ENCODE results near the gene ALDH7A1.
"Not testable (repeated sequence)": the region's sequence is repeated elsewhere in the genome, so short reads cannot be mapped to it uniquely, and the experiment has no call there.

The ALDH7A1 gene

DNA sequence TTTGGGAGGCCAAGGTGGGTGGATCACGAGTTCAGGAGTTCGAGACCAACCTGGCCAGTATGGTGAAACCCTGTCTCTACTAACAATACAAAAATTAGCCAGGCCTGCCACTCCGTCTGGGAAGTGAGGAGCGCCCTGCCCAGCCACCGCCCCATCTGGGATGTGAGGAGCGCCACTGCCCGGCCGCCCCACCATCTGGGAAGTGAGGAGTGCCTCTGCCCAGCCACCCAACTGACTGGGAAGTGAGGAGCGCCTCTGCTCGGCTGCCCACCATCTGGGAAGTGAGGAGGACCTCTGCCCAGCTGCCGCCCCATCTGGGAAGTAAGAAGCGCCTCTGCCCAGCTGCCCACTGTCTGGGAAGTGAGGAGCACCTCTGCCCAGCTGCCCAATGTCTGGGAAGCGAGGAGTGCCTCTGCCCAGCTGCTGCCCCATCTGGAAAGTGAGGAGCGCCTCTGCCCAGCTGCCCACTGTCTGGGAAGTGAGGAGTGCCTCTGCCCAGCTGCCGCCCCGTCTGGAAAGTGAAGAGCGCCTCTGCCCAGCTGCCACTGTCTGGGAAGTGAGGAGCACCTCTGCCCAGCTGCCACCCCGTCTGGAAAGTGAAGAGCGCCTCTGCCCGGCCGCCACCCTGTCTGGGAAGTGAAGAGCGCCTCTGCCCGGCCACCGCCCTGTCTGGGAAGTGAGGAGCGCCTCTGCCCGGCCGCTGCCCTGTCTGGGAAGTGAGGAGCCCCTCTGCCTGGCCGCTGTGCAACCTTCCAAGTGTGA lies 5.3 kb downstream of the ALDH7A1 start:
- Histone ChIP-seq H3K9ac (ENCODE audit: low read length) (no peak overlapping the region), H3K4me1 (ENCODE audit: control insufficient read depth, low read depth, low read length) (peaks cover 12% of the 10 kb centered on the region), H3K27me3 (ENCODE audit: control insufficient read depth, insufficient read depth, low read length) (no peaks in the 10 kb centered on the region), H3K36me3 (ENCODE audit: control insufficient read depth, low read depth, low read length) (peaks cover 46% of the 10 kb centered on the region), H3K27ac (ENCODE audit: low read length) (no peak overlapping the region), H3K9me3 (ENCODE audit: control insufficient read depth, low read depth, low read length) (no peaks in the 10 kb centered on the region), H3K4me3 (ENCODE audit: low read length) (no peak overlapping the region)

GRCh38 chr5:126587551-126588390 lies 7.2 kb downstream of the ALDH7A1 start:
- Histone ChIP-seq H3K4me3 (ENCODE audit: low read length) (no peak overlapping the region), H3K4me1 (ENCODE audit: control insufficient read depth, low read depth, low read length) (peaks cover 5% of the 10 kb centered on the region), H3K9me3 (ENCODE audit: control insufficient read depth, low read depth, low read length) (no peaks in the 10 kb centered on the region), H3K9ac (ENCODE audit: low read length) (no peak overlapping the region), H3K27me3 (ENCODE audit: control insufficient read depth, insufficient read depth, low read length) (no peaks in the 10 kb centered on the region), H3K27ac (ENCODE audit: low read length) (no peak overlapping the region), H3K36me3 (ENCODE audit: control insufficient read depth, low read depth, low read length) (peaks cover 57% of the 10 kb centered on the region)

DNA sequence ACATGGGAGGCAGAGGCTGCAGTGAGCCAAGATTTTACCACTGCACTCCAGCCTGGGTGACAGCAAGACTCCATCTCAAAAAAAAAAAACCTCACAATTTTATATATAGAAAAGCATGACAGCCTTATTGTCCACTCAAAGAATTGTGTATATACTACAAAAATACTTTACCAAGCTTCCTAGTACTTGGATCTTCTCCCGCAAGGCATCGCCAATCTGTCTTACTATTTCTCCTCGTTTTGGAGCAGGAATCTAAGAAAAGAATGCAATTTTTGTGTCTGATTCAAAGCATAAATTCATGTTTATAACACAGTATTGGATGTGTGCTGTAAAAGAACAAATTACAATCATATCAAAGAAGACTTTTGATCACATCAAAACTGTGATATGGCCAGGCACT lies 11.3 kb downstream of the ALDH7A1 start:
- Histone ChIP-seq H3K4me1 (ENCODE audit: control insufficient read depth, low read depth, low read length) (no peaks in the 10 kb centered on the region), H3K27ac (ENCODE audit: low read length) (no peak overlapping the region), H3K27me3 (ENCODE audit: control insufficient read depth, insufficient read depth, low read length) (no peaks in the 10 kb centered on the region), H3K9me3 (ENCODE audit: control insufficient read depth, low read depth, low read length) (no peaks in the 10 kb centered on the region), H3K4me3 (ENCODE audit: low read length) (no peak overlapping the region), H3K9ac (ENCODE audit: low read length) (no peak overlapping the region), H3K36me3 (ENCODE audit: control insufficient read depth, low read depth, low read length) (peaks cover 79% of the 10 kb centered on the region)

GRCh38 chr5:126579716-126580115 lies 15.3 kb downstream of the ALDH7A1 start:
- peaks cover 77% of the 10 kb centered on the region for H3K36me3 ChIP-seq (ENCODE audit: control insufficient read depth, low read depth, low read length)
- H3K9ac ChIP-seq (ENCODE audit: low read length), result no peak overlapping the region
- no peaks in the 10 kb centered on the region for H3K9me3 ChIP-seq (ENCODE audit: control insufficient read depth, low read depth, low read length)
- no peaks in the 10 kb centered on the region for H3K4me1 ChIP-seq (ENCODE audit: control insufficient read depth, low read depth, low read length)
- H3K27me3 ChIP-seq (ENCODE audit: control insufficient read depth, insufficient read depth, low read length), result no peaks in the 10 kb centered on the region
- H3K4me3 ChIP-seq (ENCODE audit: low read length), result no peak overlapping the region
- no peak overlapping the region for H3K27ac ChIP-seq (ENCODE audit: low read length)

DNA sequence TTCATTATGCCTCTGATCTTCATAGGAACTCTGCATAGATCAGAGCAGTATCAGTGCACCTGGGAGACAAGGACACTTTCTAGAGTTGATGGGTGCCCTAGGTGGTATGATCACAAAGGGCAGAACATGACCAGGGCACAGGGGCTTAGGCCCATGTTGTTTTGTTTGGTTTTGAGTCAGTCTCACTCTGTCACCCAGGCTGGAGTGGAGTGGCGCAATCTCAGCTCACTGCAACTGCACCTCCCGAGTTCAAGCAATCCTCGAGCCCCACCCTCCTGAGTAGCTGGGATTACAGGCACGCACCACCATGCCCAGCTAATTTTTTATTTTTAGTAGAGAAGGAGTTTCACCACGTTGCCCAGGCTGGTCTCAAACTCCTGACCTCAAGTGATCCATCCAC lies 17.6 kb downstream of the ALDH7A1 start:
- Histone ChIP-seq H3K27ac (ENCODE audit: low read length) (no peak overlapping the region), H3K36me3 (ENCODE audit: control insufficient read depth, low read depth, low read length) (peaks cover 71% of the 10 kb centered on the region), H3K4me3 (ENCODE audit: low read length) (no peak overlapping the region), H3K4me1 (ENCODE audit: control insufficient read depth, low read depth, low read length) (no peaks in the 10 kb centered on the region), H3K9me3 (ENCODE audit: control insufficient read depth, low read depth, low read length) (no peaks in the 10 kb centered on the region), H3K27me3 (ENCODE audit: control insufficient read depth, insufficient read depth, low read length) (no peaks in the 10 kb centered on the region), H3K9ac (ENCODE audit: low read length) (no peak overlapping the region)

GRCh38 chr5:126576974-126577373 lies 18.0 kb downstream of the ALDH7A1 start:
- Histone ChIP-seq H3K27me3 (ENCODE audit: control insufficient read depth, insufficient read depth, low read length) (no peaks in the 10 kb centered on the region), H3K9me3 (ENCODE audit: control insufficient read depth, low read depth, low read length) (no peaks in the 10 kb centered on the region), H3K4me1 (ENCODE audit: control insufficient read depth, low read depth, low read length) (no peaks in the 10 kb centered on the region), H3K9ac (ENCODE audit: low read length) (no peak overlapping the region), H3K36me3 (ENCODE audit: control insufficient read depth, low read depth, low read length) (peaks cover 72% of the 10 kb centered on the region), H3K27ac (ENCODE audit: low read length) (no peak overlapping the region), H3K4me3 (ENCODE audit: low read length) (no peak overlapping the region)

DNA sequence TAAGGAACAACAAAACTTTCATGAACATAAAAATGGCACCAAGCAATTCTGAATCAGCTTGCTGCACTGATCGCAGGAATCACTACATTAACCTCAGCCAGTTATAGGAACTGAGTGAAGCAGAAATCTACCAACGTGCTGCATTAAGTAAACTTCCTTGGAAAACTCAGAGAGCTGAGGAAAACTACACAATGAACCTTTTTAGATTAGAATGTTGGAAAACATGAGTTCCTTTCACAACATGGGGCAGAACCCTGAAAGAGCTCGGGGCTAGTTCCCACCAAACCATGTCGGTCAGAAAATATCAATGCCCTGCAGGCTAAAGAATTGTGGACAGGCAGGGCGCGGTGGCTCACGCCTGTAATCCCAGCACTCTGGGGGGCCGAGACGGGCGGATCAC lies 19.4 kb downstream of the ALDH7A1 start:
- Histone ChIP-seq H3K9me3 (ENCODE audit: control insufficient read depth, low read depth, low read length) (no peaks in the 10 kb centered on the region), H3K9ac (ENCODE audit: low read length) (no peak overlapping the region), H3K27me3 (ENCODE audit: control insufficient read depth, insufficient read depth, low read length) (no peaks in the 10 kb centered on the region), H3K36me3 (ENCODE audit: control insufficient read depth, low read depth, low read length) (peaks cover 64% of the 10 kb centered on the region), H3K27ac (ENCODE audit: low read length) (no peak overlapping the region), H3K4me1 (ENCODE audit: control insufficient read depth, low read depth, low read length) (no peaks in the 10 kb centered on the region), H3K4me3 (ENCODE audit: low read length) (no peak overlapping the region)

- Histone ChIP-seq H3K36me3 (ENCODE audit: control insufficient read depth, low read depth, low read length) (peaks cover 67% of the 10 kb centered on the region), H3K4me1 (ENCODE audit: control insufficient read depth, low read depth, low read length) (no peaks in the 10 kb centered on the region), H3K9me3 (ENCODE audit: control insufficient read depth, low read depth, low read length) (no peaks in the 10 kb centered on the region), H3K4me3 (ENCODE audit: low read length) (no peak overlapping the region), H3K9ac (ENCODE audit: low read length) (no peak overlapping the region), H3K27ac (ENCODE audit: low read length) (no peak overlapping the region), H3K27me3 (ENCODE audit: control insufficient read depth, insufficient read depth, low read length) (no peaks in the 10 kb centered on the region)
Measured at GRCh38 chr5:126568206-126568755, 26.7 kb downstream of the ALDH7A1 start.

DNA sequence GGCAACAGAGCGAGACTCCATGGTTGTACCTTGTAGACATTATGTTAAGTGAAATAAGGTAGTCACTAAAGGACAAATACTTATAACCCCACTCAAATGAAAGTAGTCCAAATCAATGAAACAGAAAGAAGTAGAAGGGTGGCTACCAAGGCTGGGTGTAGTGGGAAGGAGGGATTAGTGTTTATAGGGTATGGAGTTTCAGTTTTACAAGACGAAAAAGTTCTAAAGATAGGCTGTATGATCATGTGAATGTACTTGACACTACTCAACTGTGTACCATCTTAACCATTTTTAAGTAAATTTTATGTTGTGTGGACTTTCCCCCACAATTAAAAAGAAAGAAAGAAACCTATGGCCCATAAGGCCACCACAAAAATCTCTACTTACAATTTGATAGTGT lies 32.2 kb downstream of the ALDH7A1 start:
- H3K4me1 ChIP-seq (ENCODE audit: control insufficient read depth, low read depth, low read length), result no peaks in the 10 kb centered on the region
- H3K36me3 ChIP-seq (ENCODE audit: control insufficient read depth, low read depth, low read length), result peaks cover 49% of the 10 kb centered on the region

GRCh38 chr5:126561908-126562307 lies 33.1 kb downstream of the ALDH7A1 start:
- Histone ChIP-seq H3K36me3 (ENCODE audit: control insufficient read depth, low read depth, low read length) (peaks cover 53% of the 10 kb centered on the region), H3K9ac (ENCODE audit: low read length) (no peak overlapping the region), H3K9me3 (ENCODE audit: control insufficient read depth, low read depth, low read length) (no peaks in the 10 kb centered on the region), H3K27me3 (ENCODE audit: control insufficient read depth, insufficient read depth, low read length) (no peaks in the 10 kb centered on the region), H3K27ac (ENCODE audit: low read length) (no peak overlapping the region), H3K4me1 (ENCODE audit: control insufficient read depth, low read depth, low read length) (no peaks in the 10 kb centered on the region), H3K4me3 (ENCODE audit: low read length) (no peak overlapping the region)

More for the DNA sequence above, 32.2 kb downstream of the ALDH7A1 start:
- no peak overlapping the region for H3K4me3 ChIP-seq (ENCODE audit: low read length)
- H3K27me3 ChIP-seq (ENCODE audit: control insufficient read depth, insufficient read depth, low read length), result no peaks in the 10 kb centered on the region
- no peak overlapping the region for H3K9ac ChIP-seq (ENCODE audit: low read length)
- H3K9me3 ChIP-seq (ENCODE audit: control insufficient read depth, low read depth, low read length), result no peaks in the 10 kb centered on the region
- H3K27ac ChIP-seq (ENCODE audit: low read length), result no peak overlapping the region

DNA sequence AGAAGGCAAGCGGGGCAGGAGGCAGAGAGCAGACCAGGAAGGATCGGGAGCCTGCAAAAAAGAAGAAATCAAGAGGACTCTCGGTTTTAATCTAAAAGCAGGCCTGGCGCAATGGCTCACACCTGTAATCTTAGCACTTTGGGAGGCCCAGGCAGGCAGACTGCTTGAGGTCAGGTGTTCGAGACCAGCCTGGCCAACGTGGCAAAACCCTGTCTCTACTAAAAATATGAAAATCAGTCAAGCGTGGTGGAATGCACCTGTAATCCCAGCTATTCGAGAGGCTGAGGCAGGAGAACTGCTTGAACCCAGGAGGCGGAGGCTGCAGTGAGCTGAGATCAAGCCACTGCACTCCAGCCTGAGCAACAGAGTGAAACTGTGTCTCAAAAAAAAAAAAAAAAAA lies 39.9 kb downstream of the ALDH7A1 start:
- not testable (repeated sequence) for H3K4me3 ChIP-seq (ENCODE audit: low read length); H3K4me1 ChIP-seq (ENCODE audit: control insufficient read depth, low read depth, low read length); H3K9me3 ChIP-seq (ENCODE audit: control insufficient read depth, low read depth, low read length); H3K9ac ChIP-seq (ENCODE audit: low read length); H3K27ac ChIP-seq (ENCODE audit: low read length); H3K27me3 ChIP-seq (ENCODE audit: control insufficient read depth, insufficient read depth, low read length)
- H3K36me3 ChIP-seq (ENCODE audit: control insufficient read depth, low read depth, low read length), result peaks cover 81% of the 10 kb centered on the region
